PC-9 (cell line): Measurements from ENCODE around the gene CA7. TPM values are rescaled to one million over a fixed set of nuclear protein-coding genes. Genes with fewer than 3 reads are reported as not detected.

Source experiments
- BruUV-seq: library from RNA; stranded (reverse); fragments of 400-500 nt; replicated peaks from 2 replicates; lab custom pipeline; 2021; lab: Mats Ljungman, UMichigan
- CTCF ChIA-PET: fragments of 300-600 bp; sonication (Branson Sonifier 250); formaldehyde crosslinking; loops from one replicate; lab custom pipeline; 2022; ENCODE audit warnings: antibody characterized with exemption; lab: Charles Lee
- POLR2A ChIA-PET: fragments of 300-600 bp; sonication (Branson Sonifier 250); formaldehyde crosslinking; loops from one replicate; lab custom pipeline; 2022; ENCODE audit warnings: antibody characterized with exemption; ENCODE audit not compliant: unreplicated experiment; lab: Charles Lee
- DNase-seq, 2 experiments: peaks; one replicate each; pipeline versions ENCODE4 v3.0.0 to v3.0.0-alpha.2; 2015 to 2022; ENCODE audit warnings: mixed read lengths in 1 of 2
- H2AFZ ChIP-seq: fragments of 200-600 bp; sonication (generic); 2 replicates; pipeline ENCODE4 v1.8.1; 2017; ENCODE audit warnings: antibody characterized with exemption
- H3F3A ChIP-seq: fragments of 200-600 bp; sonication (generic); 2 replicates; pipeline ENCODE4 v1.8.1; 2017; ENCODE audit warnings: antibody characterized with exemption, mild to moderate bottlenecking, low read depth; ENCODE audit not compliant: insufficient read depth
- H3K27ac ChIP-seq: fragments of 200-600 bp; sonication (generic); 2 replicates; pipeline ENCODE4 v1.6.1; 2016; ENCODE audit warnings: mixed run types
- H3K27me3 ChIP-seq: fragments of 200-600 bp; sonication (generic); 2 replicates; pipeline ENCODE4 v1.6.1; 2016; ENCODE audit warnings: low read depth, mixed run types; ENCODE audit not compliant: insufficient read depth
- H3K36me3 ChIP-seq: fragments of 200-600 bp; sonication (generic); 2 replicates; pipeline ENCODE4 v1.6.1; 2016; ENCODE audit warnings: low read depth, mixed run types
- H3K4me1 ChIP-seq: fragments of 200-600 bp; sonication (generic); replicated peaks from 2 replicates; pipeline ENCODE4 v1.6.1; 2016; ENCODE audit warnings: mixed run types; ENCODE audit not compliant: insufficient read depth
- H3K4me2 ChIP-seq: fragments of 200-600 bp; sonication (generic); 2 replicates; pipeline ENCODE4 v1.6.1; 2017; ENCODE audit warnings: mixed run types
- H3K4me3 ChIP-seq: fragments of 200-600 bp; sonication (generic); 2 replicates; pipeline ENCODE4 v1.6.1; 2016; ENCODE audit warnings: mixed run types
- H3K79me2 ChIP-seq: fragments of 200-600 bp; sonication (generic); 2 replicates; pipeline ENCODE4 v1.6.1; 2017; ENCODE audit warnings: low read depth, mixed run types
- H3K9me2 ChIP-seq: fragments of 200-600 bp; sonication (generic); 2 replicates; pipeline ENCODE4 v1.8.1; 2017; ENCODE audit warnings: mild to moderate bottlenecking; ENCODE audit not compliant: insufficient read depth
- H3K9me3 ChIP-seq: fragments of 200-600 bp; sonication (generic); 2 replicates; pipeline ENCODE4 v1.8.1; 2016; ENCODE audit warnings: low read depth; ENCODE audit not compliant: insufficient read depth
- H4K20me1 ChIP-seq: fragments of 200-600 bp; sonication (generic); 2 replicates; pipeline ENCODE4 v1.8.1; 2017; ENCODE audit not compliant: insufficient read depth
- EZH2 ChIP-seq: fragments of 200-600 bp; sonication (generic); IDR thresholded peaks from 2 replicates; pipeline ENCODE4 v1.8.0; 2017; ENCODE audit warnings: antibody characterized with exemption, low read depth
- intact Hi-C: fragments of 100-400 bp; cut with micrococcal nuclease; formaldehyde crosslinking; loops from one replicate; pipeline ENCODE4 v1.10.0; 2022; ENCODE audit not compliant: unreplicated experiment
- total RNA-seq: library from RNA; stranded (reverse); gene quantifications from 2 replicates; pipeline ENCODE4 v1.2.3, GENCODE V29; 2021
- TF ChIP-seq, protein P1 (sequence below): fragments of 200-600 bp; sonication (generic); conservative IDR thresholded peaks from 2 replicates; pipeline ENCODE4 v1.6.1; 2017; ENCODE audit warnings: mixed run types, antibody characterized with exemption, mild to moderate bottlenecking, moderate library complexity

The CA7 gene
- total RNA-seq, 1 experiment from 2014 or later: not detected

DNA sequence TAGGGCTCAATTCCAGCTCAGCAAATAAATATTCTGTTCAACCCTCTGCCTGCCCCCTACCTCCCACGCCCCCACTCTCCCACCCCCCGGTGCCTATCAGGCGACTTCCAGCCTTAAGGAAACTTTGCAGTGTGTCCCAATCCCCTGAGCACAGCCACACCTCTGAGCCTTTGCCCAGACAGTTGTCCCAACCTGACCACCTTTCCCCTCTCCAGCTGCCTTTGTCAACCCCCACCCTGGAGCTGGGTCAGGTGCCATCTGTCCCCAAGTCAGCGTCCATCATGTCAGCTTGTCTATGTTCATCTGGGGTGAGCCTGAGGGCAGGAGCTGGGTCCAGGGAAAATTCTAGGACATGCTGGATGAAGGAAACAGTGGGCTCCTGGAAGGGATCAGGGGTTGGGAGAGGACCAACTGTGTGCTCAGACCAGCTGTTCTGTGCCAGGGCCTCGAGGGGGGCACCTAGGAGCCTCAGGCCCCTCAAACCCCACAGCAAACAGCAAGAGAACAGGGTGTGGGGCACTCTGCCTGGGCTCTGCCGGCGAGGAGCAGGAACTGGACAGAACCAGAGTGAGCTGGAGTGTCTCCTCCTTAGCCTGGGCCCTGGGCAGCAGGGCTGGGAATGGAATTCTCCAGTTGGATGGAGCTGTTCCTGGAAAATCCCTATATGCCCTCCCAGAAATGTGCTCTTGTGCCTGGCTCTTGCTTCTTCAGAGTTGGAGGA lies 56.7 kb downstream of the CA7 start:
- H3K27ac ChIP-seq: no peak overlapping the region
- H3F3A ChIP-seq: peaks cover 11% of the 10 kb centered on the region; the same call in 1 of the 2 replicates
- no TSS peak for BruUV-seq
- CTCF ChIA-PET: interaction anchor here (0.7 kb wide), 1 partner anchor 28 kb away, joined by 3 read pairs; no protein-coding TSS in a partner anchor
- no peaks in the 10 kb centered on the region for H3K9me3 ChIP-seq
- no peaks in the 10 kb centered on the region for H3K9me2 ChIP-seq
- intact Hi-C loops: no loop called here
- 0 out of 2 replicates have a peak overlapping the region, but pooled peaks have one; percentile 61 for H3K4me2 ChIP-seq
- H3K36me3 ChIP-seq: no peaks in the 10 kb centered on the region
- no peak overlapping the region for H2AFZ ChIP-seq
- H4K20me1 ChIP-seq: no peaks in the 10 kb centered on the region
- TF ChIP-seq, protein P1, sequence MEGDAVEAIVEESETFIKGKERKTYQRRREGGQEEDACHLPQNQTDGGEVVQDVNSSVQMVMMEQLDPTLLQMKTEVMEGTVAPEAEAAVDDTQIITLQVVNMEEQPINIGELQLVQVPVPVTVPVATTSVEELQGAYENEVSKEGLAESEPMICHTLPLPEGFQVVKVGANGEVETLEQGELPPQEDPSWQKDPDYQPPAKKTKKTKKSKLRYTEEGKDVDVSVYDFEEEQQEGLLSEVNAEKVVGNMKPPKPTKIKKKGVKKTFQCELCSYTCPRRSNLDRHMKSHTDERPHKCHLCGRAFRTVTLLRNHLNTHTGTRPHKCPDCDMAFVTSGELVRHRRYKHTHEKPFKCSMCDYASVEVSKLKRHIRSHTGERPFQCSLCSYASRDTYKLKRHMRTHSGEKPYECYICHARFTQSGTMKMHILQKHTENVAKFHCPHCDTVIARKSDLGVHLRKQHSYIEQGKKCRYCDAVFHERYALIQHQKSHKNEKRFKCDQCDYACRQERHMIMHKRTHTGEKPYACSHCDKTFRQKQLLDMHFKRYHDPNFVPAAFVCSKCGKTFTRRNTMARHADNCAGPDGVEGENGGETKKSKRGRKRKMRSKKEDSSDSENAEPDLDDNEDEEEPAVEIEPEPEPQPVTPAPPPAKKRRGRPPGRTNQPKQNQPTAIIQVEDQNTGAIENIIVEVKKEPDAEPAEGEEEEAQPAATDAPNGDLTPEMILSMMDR: no peak
- TF ChIP-seq EZH2: no peak
- no peak overlapping the region for H3K4me3 ChIP-seq
- no peaks in the 10 kb centered on the region for H3K79me2 ChIP-seq
- DNase-seq: no peak
- H3K27me3 ChIP-seq: no peaks in the 10 kb centered on the region
- POLR2A ChIA-PET: no interaction called here
- peaks cover 35% of the 10 kb centered on the region for H3K4me1 ChIP-seq

DNA sequence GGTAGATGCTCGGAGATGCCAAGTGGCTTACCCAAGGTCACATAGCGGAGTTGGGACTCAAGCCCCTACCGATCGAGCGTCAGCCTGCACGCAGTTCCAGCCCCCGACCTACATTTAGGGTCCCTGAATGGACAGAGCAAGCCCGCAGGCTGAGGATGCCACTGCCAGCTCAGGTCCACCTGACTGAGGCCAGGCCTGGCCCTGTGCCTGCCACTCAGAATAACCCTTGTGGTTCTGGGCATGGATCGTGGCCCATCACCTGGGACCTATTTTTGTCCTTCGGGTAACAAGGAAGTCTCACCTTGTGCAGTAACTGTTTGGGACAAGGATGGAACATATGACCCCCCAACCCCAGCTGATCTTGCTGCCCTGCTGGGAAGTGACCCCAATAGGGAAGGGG lies 57.4 kb downstream of the CA7 start:
- Histone ChIP-seq H3K27ac (no peak overlapping the region), H3K4me1 (peaks cover 32% of the 10 kb centered on the region), H3K36me3 (no peaks in the 10 kb centered on the region), H3K9me2 (no peaks in the 10 kb centered on the region), H3K4me2 (no peak overlapping the region), H3K4me3 (no peak overlapping the region), H2AFZ (no peak overlapping the region), H3K27me3 (no peaks in the 10 kb centered on the region), H3F3A (peaks cover 11% of the 10 kb centered on the region; the same call in 1 of the 2 replicates), H3K79me2 (no peaks in the 10 kb centered on the region), H4K20me1 (no peaks in the 10 kb centered on the region), H3K9me3 (no peaks in the 10 kb centered on the region)
- no peak for DNase-seq
- intact Hi-C loops: no loop called here
- no TSS peak for BruUV-seq
- TF ChIP-seq EZH2: no peak
- TF ChIP-seq, protein P1: no peak
- ChIA-PET POLR2A (no interaction called here), CTCF (no interaction called here)

DNA sequence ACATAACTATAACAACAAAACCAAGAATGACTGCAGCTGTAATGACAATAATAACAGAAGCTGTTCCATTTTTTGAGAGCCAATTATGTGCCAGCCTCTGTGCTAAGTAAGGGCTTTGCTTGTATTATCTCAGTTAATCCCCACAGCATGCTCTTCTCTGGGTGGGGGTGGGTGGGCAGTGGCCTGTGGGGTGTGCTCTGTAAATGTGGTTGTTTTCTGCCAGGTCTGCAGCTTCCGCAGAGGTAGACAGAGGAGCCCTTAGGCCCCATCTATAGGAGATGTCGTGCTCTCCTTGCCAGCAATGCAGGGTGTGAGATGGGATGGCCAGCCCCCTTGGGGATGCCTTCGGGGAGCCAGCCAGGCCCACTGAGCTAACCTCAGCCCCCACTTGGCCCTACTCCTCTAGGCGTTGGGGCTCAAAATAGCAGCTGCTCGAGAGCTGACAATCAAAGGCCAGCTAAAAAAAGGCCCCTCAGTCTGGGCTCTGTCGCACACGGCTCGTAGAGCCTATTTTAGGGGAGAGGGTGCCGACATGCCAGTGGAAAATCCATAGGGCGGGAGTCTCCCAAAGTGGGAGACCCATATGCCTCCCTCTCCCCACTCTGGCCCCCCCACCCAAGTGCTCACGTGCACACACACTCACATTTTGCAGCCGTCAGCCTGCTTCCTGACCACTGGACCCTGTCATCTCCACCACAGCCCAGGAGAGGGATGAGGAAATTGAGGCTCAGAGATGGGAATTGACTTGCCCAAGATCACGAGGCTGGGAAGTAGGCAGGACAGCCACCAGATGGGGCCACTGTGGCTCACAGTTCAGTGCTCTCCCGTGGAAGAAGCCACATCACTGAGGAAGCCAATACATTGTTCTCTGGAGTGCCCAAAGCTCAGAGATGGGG lies 58.7 kb downstream of the CA7 start:
- Histone ChIP-seq H4K20me1 (no peaks in the 10 kb centered on the region), H3K4me1 (peaks cover 28% of the 10 kb centered on the region)
- TF ChIP-seq EZH2: no peak
- TF ChIP-seq, protein P1: no peak

More for the DNA sequence above, 58.7 kb downstream of the CA7 start:
- no peaks in the 10 kb centered on the region for H3K9me3 ChIP-seq
- CTCF ChIA-PET: interaction anchor here (0.5 kb wide), 1 partner anchor 23 kb away, joined by 14 read pairs; no protein-coding TSS in a partner anchor
- no peaks in the 10 kb centered on the region for H3K27me3 ChIP-seq
- H2AFZ ChIP-seq: no peak overlapping the region
- H3K4me2 ChIP-seq: no peak overlapping the region
- H3K36me3 ChIP-seq: no peaks in the 10 kb centered on the region
- H3K27ac ChIP-seq: no peak overlapping the region
- peaks cover 8% of the 10 kb centered on the region; the same call in 1 of the 2 replicates for H3F3A ChIP-seq
- no peaks in the 10 kb centered on the region for H3K79me2 ChIP-seq
- BruUV-seq: no TSS peak
- H3K4me3 ChIP-seq: no peak overlapping the region
- H3K9me2 ChIP-seq: no peaks in the 10 kb centered on the region
- intact Hi-C loops: no loop called here
- DNase-seq: no peak
- POLR2A ChIA-PET: interaction anchor here (0.5 kb wide), 1 partner anchor 31 kb away, joined by 3 read pairs; no protein-coding TSS in a partner anchor
